Stimulated activated CD4-positive, alpha-beta T cell treated with anti-CD3 and anti-CD28 coated beads, Interleukin-2, amount 100 ng/mL, for 48 hours (primary cell): ENCODE results near the gene RIMS1.
"Not testable (repeated sequence)": the region's sequence is repeated elsewhere in the genome, so short reads cannot be mapped to it uniquely, and the experiment has no call there.

ENCODE experiments used
- DNase-seq, 2 donors: peaks; one replicate each; pipeline ENCODE4 v3.0.0-alpha.2; 2020

Gene RIMS1

DNA sequence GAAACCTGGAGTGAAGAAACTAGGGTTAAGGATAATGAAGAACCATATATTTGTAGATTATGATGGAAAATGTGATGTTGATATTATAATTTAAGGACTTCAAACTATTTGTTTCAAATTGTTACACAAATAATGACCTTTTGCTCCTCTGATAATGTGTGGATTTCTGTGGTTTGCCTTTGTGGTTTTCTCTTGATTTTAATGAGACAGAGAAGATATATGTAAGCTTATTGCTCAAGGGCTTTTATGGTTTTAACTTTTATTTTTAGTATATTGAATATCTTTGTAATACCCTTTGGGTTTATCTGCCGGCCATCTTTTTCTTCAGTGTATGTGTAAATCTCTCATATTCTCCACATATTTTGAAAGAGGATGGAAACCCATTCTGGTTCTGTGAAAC, 362.3 kb downstream of the RIMS1 start:
- no peak for DNase-seq

DNA sequence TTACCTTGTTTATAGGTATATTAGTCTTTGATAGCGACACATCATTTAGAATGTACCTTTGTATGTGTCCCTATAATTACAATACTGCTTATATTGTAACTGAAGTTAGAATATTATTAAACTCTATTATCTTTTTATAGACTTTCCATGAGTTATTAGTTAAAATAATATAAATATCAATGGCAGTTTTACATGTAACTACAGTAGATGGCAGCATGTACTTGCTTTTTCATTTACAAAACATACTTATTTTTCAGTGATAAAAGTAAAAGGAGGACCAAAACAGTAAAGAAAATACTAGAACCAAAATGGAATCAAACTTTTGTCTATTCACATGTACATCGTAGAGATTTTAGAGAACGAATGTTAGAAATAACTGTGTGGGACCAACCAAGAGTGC, 364.3 kb downstream of the RIMS1 start:
- DNase-seq = no peak

DNA sequence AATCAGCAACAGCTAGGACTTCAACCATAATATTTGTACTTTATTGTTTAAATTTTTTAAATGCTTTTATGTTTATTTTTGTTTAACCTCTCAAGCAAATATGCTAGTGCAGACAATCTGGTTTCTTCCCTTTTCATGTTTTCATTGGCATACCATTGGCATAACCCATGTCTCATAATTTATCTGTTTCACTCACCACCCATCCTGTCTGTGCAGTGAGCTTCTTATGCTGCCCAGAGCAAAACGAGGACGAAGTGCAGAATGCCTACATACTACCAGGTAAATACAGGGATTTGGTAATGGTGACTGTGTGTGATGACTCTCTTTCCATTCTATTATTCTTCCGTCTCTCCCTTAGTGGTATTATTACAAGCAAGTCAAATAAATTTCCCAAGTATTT, 374.1 kb downstream of the RIMS1 start:
- DNase-seq = no peak

DNA sequence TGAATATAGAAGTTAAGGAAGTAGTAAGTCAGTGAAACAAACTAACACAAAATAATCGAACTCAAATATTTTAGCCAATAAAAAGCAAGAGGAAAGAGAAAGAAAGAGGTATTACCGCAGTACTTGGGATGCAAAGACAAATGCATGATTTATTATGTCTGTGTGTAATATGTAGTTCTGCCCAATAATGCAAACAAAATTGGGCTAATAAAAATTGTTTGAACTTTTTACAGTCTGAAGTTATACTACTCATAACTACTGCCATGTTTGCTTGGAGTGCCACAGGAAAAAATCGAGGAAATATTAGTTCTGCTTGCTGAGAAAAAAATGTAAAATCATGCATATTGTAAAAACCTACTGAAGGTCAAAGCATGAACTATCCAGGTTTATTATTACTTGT, 375.2 kb downstream of the RIMS1 start:
- DNase-seq = no peak

DNA sequence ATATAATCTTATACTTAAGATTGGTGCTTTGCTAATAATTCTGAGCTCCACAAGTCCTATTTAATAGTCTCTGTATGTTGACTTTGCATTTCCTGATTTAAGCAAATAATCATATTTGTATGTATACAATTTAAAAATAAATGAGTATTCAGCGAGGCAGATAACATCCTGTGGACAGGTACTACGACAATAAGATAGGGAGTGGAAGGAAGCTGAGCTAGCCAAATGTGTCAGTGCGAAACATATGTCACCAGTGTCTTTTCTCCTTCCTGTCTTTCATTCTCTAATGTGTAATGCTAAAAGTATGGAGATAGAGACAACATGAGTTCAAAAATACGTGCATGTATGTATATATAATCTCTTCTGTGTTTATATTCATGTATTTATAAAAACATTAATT, 375.9 kb downstream of the RIMS1 start:
- no peak for DNase-seq

DNA sequence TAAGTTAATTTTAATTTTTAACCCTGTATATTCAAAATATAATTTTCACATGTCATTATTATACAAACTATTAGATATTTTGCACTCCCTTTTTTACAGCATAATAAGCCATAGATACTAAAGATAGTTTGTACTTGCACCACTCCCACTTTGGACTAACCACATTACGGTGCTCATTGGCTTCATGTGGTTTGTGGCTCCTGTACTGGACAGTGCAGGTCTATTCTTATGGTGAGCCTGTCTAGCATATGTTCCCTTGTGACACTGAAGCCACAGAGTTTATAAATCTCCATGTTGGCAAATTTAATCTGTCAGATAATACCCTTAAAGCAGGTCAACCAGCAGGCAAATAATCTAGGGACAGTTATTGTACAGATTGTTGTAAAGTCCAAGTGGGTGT, 381.1 kb downstream of the RIMS1 start:
- no peak for DNase-seq

DNA sequence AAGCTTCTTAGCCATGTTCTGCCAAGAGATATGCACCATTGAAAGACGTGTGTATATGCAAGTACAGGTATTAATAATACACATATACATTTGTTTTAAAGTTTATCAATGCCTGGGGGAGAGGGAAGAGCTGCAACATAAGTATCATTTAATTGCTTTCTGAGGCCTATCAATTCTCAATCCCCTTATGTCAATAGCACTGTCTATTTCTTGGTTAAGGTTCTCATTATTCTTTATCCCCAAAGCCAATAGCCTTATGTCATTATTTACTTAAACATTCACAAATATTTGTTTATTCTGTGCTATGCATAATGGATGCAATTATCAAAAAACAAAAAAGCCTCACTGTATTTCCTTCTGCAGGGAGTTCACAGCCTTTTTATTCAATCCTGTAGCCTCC, 385.2 kb downstream of the RIMS1 start:
- no peak for DNase-seq

DNA sequence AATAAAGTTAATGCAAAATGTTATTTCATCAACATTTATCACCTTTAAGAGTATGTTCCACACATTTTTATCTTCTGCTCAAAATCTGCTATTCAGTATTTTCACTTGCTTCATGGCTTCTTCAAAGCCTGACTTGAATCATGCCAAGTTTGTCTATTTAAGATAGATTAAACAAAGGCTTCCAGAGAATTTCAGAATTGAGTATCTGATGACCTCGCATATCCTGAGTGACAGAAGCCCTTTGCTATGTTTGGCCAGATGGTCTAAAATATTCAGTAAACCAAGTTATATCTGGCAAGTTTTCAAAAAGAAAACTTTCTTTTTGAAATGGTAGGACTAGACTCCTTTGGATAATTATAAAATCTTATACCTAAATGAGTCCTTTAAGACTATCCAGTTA, 386.6 kb downstream of the RIMS1 start:
- DNase-seq = no peak

DNA sequence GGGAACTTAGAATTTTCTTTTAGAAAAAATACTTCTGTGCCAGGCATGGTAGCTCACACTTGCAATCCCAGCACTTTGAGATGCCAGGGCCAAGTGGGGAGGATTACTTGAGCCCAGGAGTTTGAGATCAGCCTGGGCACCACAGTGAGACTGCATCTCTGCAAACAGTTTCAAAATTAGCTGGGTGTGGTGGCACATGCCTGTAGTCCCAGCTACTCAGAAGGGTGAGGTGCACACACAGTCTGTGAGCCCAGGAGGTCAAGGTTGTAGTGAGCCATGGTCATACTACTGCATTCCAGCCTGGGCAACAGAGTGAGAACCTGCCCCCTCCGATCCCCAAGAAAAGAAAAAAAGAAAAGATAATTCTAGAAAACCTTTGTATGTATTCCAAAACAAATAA, 389.5 kb downstream of the RIMS1 start:
- DNase-seq = no peak

DNA sequence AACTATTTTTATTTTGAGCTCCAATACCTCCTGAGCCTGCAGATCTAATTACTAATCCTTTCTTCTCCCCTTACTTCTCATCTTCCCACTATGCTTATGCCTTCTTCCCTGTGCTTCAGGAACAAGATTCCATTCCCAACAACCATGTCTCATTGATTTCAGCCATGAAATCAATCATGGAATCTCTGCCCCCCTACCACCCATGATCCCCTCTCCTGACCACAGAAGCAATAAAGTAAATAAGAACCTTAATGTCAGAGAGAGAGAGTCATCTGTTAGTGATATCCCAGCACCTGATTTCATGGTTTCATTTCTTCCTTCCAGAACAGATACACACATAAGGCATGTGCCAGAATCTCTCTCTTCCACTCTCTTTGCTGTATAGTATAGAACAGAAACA, 395.9 kb downstream of the RIMS1 start:
- no peak for DNase-seq

DNA sequence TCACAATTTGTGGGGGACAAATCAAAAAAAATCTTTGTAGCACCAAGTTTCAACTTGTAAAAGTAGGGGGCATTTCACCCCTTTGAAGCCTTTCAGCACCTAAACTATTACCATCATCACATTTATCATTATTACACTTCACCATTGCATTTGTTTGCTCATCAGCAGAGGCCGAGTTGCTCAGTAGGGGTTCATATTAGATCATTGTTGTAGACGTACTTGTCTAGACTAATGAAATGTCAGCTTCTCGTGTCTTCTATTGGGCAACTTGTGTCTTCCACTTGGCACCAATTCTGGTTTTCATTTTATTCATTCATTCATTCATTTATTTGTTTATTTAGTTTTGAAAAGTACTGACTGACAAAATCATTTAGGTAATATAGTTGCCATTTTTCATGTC, 397.2 kb downstream of the RIMS1 start:
- no peak for DNase-seq

DNA sequence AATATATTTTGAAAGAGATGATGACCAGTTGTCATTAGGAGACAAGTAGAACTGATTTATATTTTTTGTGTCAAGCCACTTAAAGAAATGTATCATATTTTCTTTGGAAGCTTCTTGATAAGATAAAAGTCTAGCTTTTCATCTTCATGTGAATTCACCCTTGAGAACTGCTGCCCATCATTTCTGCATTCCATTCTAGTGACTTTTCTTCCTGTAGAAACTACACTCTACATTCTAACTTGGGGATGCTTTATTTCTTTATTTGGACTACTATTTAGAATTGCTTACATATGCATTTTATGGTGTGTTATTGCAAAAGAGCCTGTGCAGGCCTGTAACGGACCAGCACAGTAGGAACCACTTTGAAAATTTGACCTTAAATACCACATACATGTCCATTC, 400.6 kb downstream of the RIMS1 start:
- DNase-seq = no peak

DNA sequence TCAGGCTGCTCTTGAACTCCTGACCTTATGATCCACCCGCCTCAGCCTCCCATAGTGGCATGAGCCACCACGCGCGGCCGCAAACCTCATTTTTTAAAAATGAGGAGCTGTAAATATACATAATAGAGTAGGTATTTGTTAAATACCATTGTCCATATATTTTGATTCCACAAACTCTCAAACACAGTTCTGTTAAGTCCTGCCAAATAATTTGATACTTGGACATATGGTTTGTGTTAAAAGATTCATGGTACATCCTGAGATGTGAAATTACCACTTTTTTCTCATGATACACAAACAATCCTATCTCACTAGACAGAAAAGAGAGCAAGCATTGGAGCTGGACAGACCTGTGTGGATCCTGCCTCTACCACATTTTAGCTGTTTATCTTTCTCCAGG, 401.5 kb downstream of the RIMS1 start:
- DNase-seq = no peak

DNA sequence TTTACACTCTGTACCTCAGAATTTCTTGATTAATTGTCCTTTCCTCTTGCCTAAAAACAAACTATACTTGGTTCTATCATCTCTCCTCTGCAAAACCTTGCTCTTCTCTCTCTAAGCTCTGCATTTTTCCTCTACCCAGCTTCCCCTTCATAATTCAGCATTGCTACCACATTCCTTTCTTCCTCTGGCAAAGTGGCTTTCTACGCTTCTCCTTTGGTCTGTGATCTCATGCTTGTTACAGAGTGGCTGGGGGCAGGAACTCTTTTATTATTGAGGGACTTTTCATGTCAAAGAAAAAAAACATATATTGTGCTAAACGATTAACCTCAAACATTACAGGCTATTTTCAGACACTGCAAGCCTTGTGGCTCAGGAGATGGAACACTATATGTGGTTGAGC, 402.2 kb downstream of the RIMS1 start:
- DNase-seq = no peak

DNA sequence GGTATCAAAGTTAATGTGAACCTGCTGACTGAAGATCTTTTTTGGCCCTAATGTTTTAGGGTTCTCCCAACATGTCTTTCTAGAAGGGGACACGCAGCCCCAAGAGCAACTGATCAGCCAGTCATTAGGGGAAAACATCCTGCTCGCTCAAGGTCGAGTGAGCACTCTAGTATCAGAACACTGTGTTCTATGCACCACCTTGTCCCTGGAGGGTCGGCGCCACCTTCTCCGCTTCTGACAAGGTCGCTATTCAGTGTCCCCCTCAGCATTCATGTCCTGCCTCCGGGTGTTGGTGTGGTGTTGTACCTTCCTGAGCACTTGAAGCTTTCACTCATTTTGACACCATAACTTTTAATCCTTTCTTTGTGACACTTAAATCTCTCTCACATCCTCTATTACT, 404.3 kb downstream of the RIMS1 start:
- DNase-seq = no peak

DNA sequence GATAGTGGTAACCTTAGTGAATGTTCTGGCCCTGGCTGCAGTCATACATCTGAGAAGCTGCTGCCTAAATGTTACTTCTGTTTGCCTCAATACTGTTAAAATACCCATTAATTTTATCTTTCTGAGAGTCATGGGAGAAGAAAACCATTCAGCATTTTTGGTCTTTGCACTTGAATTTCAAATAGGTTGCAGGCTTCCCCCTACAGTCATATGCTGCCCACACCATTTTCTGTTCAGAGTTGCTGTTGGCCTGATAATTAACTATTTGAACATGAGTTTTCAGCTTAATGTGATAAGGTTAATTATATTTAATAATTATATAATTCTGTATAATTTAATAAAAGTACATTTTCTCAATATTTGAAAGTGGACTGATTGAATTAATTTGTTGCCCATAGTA, 410.0 kb downstream of the RIMS1 start:
- DNase-seq = no peak

DNA sequence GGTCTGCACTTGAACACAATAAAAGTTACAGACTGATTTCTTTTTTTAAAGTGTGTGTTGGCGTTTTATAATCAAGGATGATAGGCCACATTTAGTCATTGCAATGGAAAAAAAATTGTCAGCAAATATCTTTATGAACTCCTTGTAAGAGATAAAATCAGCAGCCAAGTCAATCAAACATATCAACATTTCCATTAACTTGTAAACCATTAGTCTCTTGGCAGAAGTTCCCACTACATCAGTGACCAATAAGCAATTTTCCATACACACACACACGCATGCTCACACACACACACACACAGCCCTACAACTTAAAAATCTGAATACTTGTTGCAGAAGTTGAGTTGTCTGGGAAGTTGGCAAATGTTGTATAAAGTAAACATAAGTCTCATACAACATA, 419.6 kb downstream of the RIMS1 start:
- DNase-seq = no peak

DNA sequence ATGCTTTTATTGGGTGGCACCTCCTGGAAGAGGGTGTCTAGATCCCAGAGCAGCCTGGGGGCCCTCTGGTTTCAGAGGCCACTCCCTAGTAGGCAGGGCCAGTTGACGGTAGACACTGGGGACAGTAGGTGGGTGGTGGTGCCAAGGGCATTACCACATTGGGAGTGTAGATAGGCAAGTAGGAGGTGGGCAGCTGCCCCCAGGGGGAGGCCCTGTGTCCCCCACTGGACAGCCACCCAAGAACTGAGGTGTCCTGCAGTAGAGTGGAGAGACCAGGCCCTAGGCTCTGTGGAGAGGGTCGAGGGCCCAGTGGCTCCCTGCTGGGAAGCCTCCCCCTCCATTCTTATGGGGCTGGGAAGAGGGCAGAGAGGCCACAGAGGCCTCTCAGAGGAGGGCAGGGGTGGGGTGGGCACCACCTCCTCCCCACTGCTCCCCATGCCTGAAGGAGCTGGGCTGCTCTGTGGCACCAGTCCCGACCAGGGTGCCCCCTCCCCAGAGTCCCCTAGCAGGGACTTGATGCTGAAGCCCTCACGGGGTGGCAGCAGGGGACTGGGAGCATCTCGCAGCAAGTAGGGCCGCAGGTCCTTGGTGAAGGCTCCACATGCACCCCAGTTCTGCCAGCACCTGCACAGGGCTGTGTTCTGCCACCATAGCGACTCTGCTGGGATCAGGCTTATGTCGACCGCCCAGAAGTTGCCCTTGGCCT, 430.5 kb downstream of the RIMS1 start:
- DNase-seq = no peak

DNA sequence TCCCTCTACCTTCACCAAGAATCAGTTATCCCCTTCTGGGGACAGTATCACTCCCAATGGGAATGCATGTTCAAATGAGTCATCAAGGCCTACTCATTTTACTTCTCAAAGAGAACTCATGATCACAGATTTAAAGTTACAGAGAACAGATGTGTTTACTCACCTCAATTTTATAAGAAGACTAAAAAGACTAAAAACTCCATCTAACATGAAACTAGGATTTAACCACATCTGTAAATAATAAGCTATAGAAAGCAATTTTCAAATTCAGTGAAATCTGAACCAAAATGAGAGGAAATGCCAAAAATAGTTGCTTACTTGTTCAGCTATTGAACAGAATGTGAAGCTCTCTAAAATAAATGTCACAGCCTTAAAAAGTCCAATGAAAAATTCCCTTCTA, 435.4 kb downstream of the RIMS1 start:
- no peak for DNase-seq

DNA sequence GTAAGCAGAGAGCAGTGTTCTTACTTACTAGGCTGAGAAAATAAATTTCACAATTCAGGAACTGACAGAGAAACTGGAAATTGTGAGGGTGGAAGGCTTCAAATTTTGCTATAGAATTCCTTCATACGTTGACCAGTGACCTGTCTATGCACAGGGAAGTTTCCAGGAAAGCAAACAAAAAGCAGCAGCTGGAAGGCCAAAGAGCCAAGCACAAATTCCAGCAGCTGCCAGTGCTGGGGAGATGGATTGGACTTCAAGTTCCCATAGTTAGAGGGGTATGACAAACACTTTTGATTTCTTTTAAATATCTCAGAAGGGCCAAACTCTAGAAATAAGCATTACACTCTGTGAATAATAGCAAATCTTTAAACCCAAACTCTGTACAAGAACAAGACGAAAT, 436.4 kb downstream of the RIMS1 start:
- no peak for DNase-seq

DNA sequence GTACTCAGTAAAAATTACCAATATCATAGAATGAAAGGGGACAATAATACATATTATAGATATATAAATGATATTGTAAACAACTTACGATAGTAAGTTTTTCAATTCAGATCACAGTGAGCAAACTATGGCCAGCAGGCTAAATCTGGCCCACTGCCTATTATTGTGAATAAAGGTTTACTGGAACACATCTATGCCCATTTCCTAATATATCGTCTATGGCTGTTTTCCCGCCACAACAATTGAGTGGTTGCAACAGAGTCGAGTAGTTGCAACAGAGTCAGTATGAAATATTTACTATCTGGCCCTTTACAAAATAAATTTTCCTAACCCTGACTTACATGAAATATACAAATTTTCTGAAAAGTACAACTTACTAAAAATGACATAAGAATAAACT, 438.2 kb downstream of the RIMS1 start:
- DNase-seq = no peak

DNA sequence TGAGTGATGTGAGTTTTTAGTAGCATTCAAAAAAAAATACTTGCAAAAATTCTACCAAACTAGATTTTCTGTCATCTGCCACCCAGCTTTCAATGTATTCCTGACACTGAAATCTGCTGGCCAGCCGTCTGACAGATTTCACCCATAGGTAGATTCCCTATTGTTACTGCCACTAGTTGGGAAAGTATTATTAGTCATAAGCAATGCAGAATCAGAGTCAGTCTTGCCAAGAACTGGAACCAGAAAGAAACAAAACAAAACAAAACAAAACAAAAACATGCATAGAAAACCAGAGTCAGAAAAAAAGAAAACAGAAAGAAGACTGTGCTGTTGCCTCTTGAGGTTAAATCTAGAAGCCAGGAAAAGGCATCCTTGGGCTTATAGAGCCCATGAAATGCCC, 442.4 kb downstream of the RIMS1 start:
- DNase-seq = no peak

DNA sequence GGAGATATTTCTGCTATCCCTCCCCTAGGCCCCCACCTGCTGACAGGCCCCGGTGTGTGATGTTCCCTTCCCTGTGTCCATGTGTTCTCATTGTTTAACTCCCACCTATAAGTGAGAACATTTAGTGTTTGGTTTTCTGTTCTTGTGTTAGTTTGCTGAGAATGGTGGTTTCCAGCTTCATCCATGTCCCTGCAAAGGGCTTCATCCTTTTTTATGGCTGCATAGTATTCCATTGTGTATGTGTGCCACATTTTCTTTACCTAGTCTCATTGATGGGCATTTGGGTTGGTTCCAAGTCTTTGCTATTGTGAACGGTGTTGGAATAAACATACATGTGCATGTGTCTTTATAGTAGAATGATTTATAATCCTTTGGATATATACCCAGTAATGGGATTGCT, 448.9 kb downstream of the RIMS1 start:
- not testable (repeated sequence) for DNase-seq

DNA sequence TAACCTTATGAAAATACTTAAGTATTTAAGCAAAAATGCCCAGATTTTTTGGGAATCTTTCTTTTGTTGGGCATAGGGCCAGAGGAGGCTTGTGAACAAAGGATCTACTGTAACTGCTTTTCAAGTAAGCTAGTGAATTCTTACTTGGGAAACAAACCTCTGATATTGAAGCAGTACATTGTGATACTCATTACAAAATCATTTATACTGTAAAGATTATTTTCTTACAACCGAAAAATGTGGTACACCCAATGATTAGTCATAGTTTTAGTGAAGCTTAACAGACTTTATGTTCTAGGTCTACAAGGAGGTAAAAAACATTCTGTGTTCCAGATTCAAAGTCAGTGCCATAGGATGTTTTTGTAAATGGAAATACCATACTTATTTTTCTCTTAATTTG, 462.6 kb downstream of the RIMS1 start:
- no peak for DNase-seq

DNA sequence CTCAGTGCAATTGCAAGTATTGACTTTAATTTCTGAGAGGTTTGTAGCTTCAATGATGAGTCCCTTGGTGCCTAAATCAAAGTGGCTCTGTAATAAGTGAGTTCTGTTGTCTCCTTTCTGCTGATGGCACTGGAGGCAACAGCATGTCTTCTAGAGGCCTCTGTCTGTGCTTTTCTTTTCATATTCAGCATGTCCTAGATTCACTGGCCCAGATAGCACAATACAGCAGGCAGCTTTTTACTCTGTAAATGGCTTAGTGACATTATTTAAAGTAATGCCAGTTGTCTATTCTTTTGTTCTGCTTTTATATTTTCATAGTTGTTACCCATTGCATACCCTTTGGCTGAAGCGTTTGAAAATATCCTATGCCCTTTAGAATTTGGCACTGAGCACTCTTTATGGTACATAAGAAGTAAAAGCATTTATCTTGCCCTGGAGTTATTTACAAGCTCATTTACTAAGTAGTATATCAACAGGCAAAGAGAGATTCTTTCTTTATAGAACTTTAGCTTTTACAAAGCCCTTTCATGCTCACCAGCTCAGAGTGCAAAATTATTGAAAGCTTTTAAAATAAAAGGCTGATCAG, 464.0 kb downstream of the RIMS1 start:
- DNase-seq = no peak
